ENCODE measurements around the gene NELL1.
"Not testable (repeated sequence)": the region's sequence is repeated elsewhere in the genome, so short reads cannot be mapped to it uniquely, and the experiment has no call there.

Gene NELL1

GRCh38 chr11:20770414-20770946, 101.1 kb downstream of the NELL1 start:
- DNase-seq (ENCODE audit: low read depth): no peak

- no peak for DNase-seq (ENCODE audit: low read depth)
These were observed 101.6 kb downstream of the NELL1 start for GRCh38 chr11:20771026-20771425.

- DNase-seq (ENCODE audit: low read depth): no peak
These were observed 102.3 kb downstream of the NELL1 start for GRCh38 chr11:20771681-20772080.

GRCh38 chr11:20775331-20775730, 105.9 kb downstream of the NELL1 start:
- DNase-seq (ENCODE audit: low read depth): no peak

- no peak for DNase-seq (ENCODE audit: low read depth)
These were observed 113.4 kb downstream of the NELL1 start for GRCh38 chr11:20782775-20783174.

GRCh38 chr11:20783220-20783619, 113.8 kb downstream of the NELL1 start:
- DNase-seq (ENCODE audit: low read depth): no peak

GRCh38 chr11:20790622-20791021, 121.2 kb downstream of the NELL1 start:
- no peak for DNase-seq (ENCODE audit: low read depth)

- no peak for DNase-seq (ENCODE audit: low read depth)
These were observed 125.6 kb downstream of the NELL1 start for GRCh38 chr11:20795005-20795404.

- no peak for DNase-seq (ENCODE audit: low read depth)
These were observed 138.9 kb downstream of the NELL1 start for GRCh38 chr11:20808328-20808727.

- DNase-seq (ENCODE audit: low read depth): no peak
These were observed 151.7 kb downstream of the NELL1 start for GRCh38 chr11:20821046-20821445.

GRCh38 chr11:20821470-20821869, 152.1 kb downstream of the NELL1 start:
- DNase-seq (ENCODE audit: low read depth): no peak

- DNase-seq (ENCODE audit: low read depth): no peak
These were observed 155.4 kb downstream of the NELL1 start for GRCh38 chr11:20824773-20825172.

GRCh38 chr11:20835561-20835960, 166.2 kb downstream of the NELL1 start:
- DNase-seq (ENCODE audit: low read depth): no peak

- no peak for DNase-seq (ENCODE audit: low read depth)
These were observed 169.8 kb downstream of the NELL1 start for GRCh38 chr11:20839231-20839630.

- DNase-seq (ENCODE audit: low read depth): no peak
These were observed 171.0 kb downstream of the NELL1 start for GRCh38 chr11:20840341-20840740.

- DNase-seq (ENCODE audit: low read depth): no peak
These were observed 174.8 kb downstream of the NELL1 start for GRCh38 chr11:20844216-20844615.

- no peak for DNase-seq (ENCODE audit: low read depth)
These were observed 175.2 kb downstream of the NELL1 start for GRCh38 chr11:20844630-20845029.

- DNase-seq (ENCODE audit: low read depth): no peak
These were observed 185.0 kb downstream of the NELL1 start for GRCh38 chr11:20854215-20854955.

- DNase-seq (ENCODE audit: low read depth): no peak
These were observed 191.9 kb downstream of the NELL1 start for GRCh38 chr11:20861322-20861721.

GRCh38 chr11:20862263-20862662, 192.9 kb downstream of the NELL1 start:
- not testable (repeated sequence) for DNase-seq (ENCODE audit: low read depth)

- DNase-seq (ENCODE audit: low read depth): no peak
These were observed 195.2 kb downstream of the NELL1 start for GRCh38 chr11:20864628-20865027.

GRCh38 chr11:20865161-20865560, 195.8 kb downstream of the NELL1 start:
- DNase-seq (ENCODE audit: low read depth): no peak

GRCh38 chr11:20869123-20869522, 199.7 kb downstream of the NELL1 start:
- no peak for DNase-seq (ENCODE audit: low read depth)

- no peak for DNase-seq (ENCODE audit: low read depth)
These were observed 203.7 kb downstream of the NELL1 start for GRCh38 chr11:20873054-20873453.

All from fibroblast of the conjunctiva (primary cell).